ENCODE data around the gene GEMIN4. TPM values are rescaled to one million over a fixed set of nuclear protein-coding genes. Genes with fewer than 3 reads are reported as not detected.
"Not testable (repeated sequence)": the region's sequence is repeated elsewhere in the genome, so short reads cannot be mapped to it uniquely, and the experiment has no call there.

Gene GEMIN4
- total RNA-seq, 2 experiments from 2014 or later, result 38.8 to 39.6 TPM

DNA sequence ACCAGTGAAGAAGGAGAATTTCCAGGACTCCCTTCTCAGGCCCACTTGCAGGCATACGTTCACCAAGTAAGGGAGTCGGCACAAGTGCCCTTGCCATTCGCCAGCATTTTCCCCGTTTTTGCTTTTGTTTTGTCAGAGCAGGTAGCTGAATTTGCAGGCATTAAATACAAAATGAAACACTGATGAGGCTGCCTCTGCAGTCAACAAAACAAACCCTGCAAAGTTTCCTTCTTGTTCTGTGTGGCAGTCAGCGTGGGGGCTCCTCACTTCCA lies 22.2 kb upstream of the GEMIN4 start:
- Mint-ChIP-seq H3K27me3 (no peaks in the 10 kb centered on the region), H3K36me3 (peaks cover 64% of the 10 kb centered on the region), H3K27ac (peak overlapping the region; percentile 90), H3K4me1 (ENCODE audit: low read depth) (peaks cover 22% of the 10 kb centered on the region), H3K9me3 (no peaks in the 10 kb centered on the region), H3K4me3 (no peak overlapping the region)
- no peak for DNase-seq
- POLR2A ChIA-PET, result interaction anchor here (1.3 kb wide), 1 partner anchor 8 kb away, joined by 7 read pairs; the partner anchor contains the start of genes GLOD4 and MRM3
- intact Hi-C loops (cut with micrococcal nuclease), result no loop called here
- CTCF ChIA-PET, result interaction anchor here (0.6 to 1.5 kb wide), 4 partner anchors 10 to 207 kb away, joined by 3 to 5 read pairs (median 4); partner anchors contain the start of gene GEMIN4

DNA sequence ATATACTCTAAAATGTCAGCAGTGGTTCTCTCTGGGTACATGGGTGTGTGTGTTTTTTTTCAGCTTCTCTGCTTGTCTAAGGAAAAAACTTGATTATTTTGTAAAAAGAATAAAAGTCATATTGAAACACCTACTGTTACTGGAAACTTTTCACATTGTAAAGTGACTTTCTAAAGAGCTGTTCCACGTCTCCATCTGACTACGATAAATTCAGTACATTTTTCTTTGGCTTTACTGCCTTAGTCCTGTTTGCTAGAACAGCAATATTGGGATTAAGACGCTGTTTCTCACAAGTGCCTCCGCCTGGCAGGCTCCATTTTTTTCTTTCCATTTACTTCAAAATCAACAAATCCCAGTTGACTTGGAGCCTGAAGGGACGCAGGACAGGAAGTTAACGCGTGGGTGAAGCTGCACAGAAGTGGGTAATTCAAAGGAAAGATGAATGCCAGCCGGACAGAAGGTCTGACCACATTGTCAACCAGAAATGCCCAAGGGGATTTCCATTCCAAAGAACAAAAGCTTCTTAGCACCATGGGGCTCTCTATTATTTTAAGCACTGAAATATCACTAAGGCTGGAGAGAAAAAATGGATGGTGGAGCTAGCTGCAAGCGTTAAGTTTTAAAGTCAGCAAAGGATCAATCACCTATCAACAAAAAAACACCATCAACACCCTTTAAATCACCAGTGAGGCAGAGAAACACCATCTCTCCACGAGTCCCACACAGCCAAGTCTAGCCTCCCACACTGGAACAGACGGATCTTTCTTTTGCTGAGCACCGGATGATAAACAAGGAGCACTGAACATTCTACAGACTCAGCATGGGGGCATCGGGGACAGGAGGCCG lies 21.6 kb upstream of the GEMIN4 start:
- ChIA-PET CTCF (interaction anchor here (0.6 to 1.5 kb wide), 4 partner anchors 10 to 207 kb away, joined by 3 to 5 read pairs (median 4); partner anchors contain the start of gene GEMIN4), POLR2A (interaction anchor here (1.3 kb wide), 1 partner anchor 8 kb away, joined by 7 read pairs; the partner anchor contains the start of genes GLOD4 and MRM3)
- H3K27me3 Mint-ChIP-seq, result no peaks in the 10 kb centered on the region
- intact Hi-C loops (cut with micrococcal nuclease), result no loop called here
- peaks cover 66% of the 10 kb centered on the region for H3K36me3 Mint-ChIP-seq
- H3K27ac Mint-ChIP-seq, result peak overlapping the region; percentile 90
- H3K4me1 Mint-ChIP-seq (ENCODE audit: low read depth), result peaks cover 22% of the 10 kb centered on the region
- peak overlapping the region; percentile 20 for H3K4me3 Mint-ChIP-seq
- no peaks in the 10 kb centered on the region for H3K9me3 Mint-ChIP-seq
- peak; percentile 30 for DNase-seq

DNA sequence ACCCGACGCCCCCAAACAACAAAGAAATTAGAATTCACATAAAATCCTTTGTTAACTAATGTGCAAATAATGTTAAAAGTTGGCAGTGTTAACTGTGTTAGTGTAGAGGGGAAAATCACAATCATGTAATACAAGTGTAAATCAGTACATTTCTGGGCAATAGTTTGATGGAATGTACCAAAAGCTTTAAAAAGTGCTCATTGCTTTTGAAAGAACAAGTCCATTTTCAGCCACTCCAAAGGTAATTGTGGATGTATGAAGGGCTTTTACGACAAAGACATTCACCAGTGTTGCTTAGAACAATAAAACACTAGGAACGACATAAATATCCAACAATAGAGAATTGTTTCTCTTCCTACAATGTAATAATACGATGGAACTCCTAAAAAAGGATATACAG lies 21.0 kb upstream of the GEMIN4 start:
- no peaks in the 10 kb centered on the region for H3K27me3 Mint-ChIP-seq
- ChIA-PET CTCF (interaction anchor here (1.5 kb wide), 1 partner anchor 18 kb away, joined by 4 read pairs; no protein-coding TSS in a partner anchor), POLR2A (interaction anchor here (1.3 kb wide), 1 partner anchor 9 kb away, joined by 7 read pairs; the partner anchor contains the start of genes GLOD4 and MRM3)
- H3K27ac Mint-ChIP-seq, result peak overlapping the region; percentile 90
- no peaks in the 10 kb centered on the region for H3K9me3 Mint-ChIP-seq
- H3K4me1 Mint-ChIP-seq (ENCODE audit: low read depth), result peaks cover 22% of the 10 kb centered on the region
- intact Hi-C loops (cut with micrococcal nuclease), result no loop called here
- H3K36me3 Mint-ChIP-seq, result peaks cover 62% of the 10 kb centered on the region
- no peak for DNase-seq
- H3K4me3 Mint-ChIP-seq, result no peak overlapping the region

DNA sequence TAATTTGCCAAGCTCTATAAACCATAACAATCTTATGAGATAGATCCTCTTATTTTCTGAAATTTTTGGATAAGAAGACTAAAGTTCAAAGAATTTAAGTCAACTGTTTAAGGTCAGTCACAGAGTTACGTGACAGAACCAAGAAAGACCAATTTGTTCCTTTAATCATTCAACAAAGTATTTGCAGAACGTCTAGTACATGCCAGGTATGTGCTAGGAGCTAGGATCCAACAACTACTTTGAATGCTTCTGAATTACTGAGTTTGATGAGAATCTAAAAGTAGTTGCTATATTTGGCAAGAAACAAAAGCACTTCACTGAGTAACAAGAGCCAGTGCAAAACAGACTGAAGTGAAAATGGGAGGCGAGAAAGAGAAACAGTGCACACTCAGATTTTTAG lies 15.0 kb upstream of the GEMIN4 start:
- no peak overlapping the region for H3K27ac Mint-ChIP-seq
- POLR2A ChIA-PET, result no interaction called here
- intact Hi-C loops (cut with micrococcal nuclease), result no loop called here
- no peaks in the 10 kb centered on the region for H3K4me1 Mint-ChIP-seq (ENCODE audit: low read depth)
- peaks cover 34% of the 10 kb centered on the region for H3K36me3 Mint-ChIP-seq
- no peaks in the 10 kb centered on the region for H3K9me3 Mint-ChIP-seq
- H3K27me3 Mint-ChIP-seq, result no peaks in the 10 kb centered on the region
- H3K4me3 Mint-ChIP-seq, result no peak overlapping the region
- CTCF ChIA-PET, result no interaction called here
- DNase-seq, result no peak

DNA sequence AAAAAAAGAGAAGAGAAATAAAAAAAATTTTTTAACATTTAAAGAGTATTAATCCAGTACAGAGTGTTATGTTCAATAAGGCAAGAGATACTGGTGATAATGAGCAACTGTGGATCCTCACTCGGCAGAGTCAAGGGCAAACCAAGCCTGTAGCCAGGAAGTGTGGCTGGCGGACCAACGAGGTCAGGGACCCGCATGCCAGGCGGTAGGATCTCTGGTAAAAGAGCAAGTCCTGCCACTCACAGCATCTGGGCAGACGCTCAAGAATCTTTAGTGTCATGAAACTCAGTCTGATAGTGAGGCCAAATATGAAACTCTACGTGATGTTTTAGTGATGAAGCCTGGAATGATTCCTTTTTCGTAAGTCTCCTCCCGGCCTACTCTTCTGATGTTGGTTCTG lies 8.3 kb upstream of the GEMIN4 start:
- POLR2A ChIA-PET, result no interaction called here
- Mint-ChIP-seq H3K27ac (no peak overlapping the region), H3K4me3 (no peak overlapping the region), H3K27me3 (no peaks in the 10 kb centered on the region), H3K4me1 (ENCODE audit: low read depth) (no peaks in the 10 kb centered on the region), H3K9me3 (peaks cover 5% of the 10 kb centered on the region), H3K36me3 (peaks cover 32% of the 10 kb centered on the region)
- intact Hi-C loops (cut with micrococcal nuclease), result no loop called here
- DNase-seq, result no peak
- CTCF ChIA-PET, result no interaction called here

DNA sequence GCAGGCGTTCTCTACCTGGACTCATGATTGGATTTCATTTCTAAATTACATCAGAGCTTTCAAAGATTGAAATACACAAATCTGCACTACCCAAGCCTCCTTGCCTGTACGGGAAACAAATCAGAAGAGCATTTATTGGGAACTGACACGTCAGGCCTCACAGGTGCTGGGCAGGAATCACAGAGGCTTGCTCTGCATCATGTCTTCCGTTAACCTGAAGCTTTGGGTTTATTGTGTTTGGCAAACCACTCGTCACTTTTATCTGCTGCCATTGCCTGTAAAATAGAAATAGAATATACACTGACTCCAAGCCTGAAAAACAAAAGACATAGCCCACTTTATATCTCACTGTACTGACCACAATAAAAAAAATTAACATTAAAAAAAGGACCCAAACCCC lies 7.9 kb upstream of the GEMIN4 start:
- no peaks in the 10 kb centered on the region for H3K4me1 Mint-ChIP-seq (ENCODE audit: low read depth)
- H3K9me3 Mint-ChIP-seq, result peaks cover 9% of the 10 kb centered on the region
- no peak overlapping the region for H3K4me3 Mint-ChIP-seq
- ChIA-PET POLR2A (no interaction called here), CTCF (no interaction called here)
- H3K27ac Mint-ChIP-seq, result no peak overlapping the region
- H3K36me3 Mint-ChIP-seq, result peaks cover 34% of the 10 kb centered on the region
- no peaks in the 10 kb centered on the region for H3K27me3 Mint-ChIP-seq
- DNase-seq, result no peak
- intact Hi-C loops (cut with micrococcal nuclease), result no loop called here

DNA sequence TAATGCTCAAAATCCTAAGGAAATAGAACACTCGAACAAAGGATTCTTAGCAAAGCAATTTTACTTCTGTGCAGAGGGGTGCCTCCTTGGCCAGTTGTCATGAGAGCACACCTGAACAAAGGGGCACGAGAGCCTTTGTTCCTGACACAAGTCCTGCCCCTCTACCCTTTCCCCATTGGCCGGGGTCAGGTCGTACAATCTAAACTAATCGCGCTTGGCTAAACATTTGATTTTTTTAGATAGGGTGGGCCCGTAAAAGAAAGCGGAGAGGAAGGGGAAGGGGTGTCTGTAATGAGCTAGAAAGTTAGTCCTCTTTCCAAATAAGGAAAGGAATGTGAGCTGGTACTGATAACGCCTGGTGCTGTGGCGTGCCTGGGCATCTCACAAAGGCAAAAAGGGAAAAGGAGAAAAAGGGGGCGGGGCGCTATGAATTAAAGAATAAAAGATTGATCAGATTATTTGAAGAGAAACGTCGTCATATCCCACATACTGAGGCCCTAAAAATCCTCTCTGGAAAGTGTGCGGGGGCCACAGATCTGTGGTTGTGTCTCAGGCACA lies 4.0 kb upstream of the GEMIN4 start:
- intact Hi-C loops (cut with micrococcal nuclease); POLR2A ChIA-PET: not testable (repeated sequence)
- CTCF ChIA-PET, result interaction anchor here (1.0 kb wide), 1 partner anchor 225 kb away, joined by 3 read pairs; no protein-coding TSS in a partner anchor

DNA sequence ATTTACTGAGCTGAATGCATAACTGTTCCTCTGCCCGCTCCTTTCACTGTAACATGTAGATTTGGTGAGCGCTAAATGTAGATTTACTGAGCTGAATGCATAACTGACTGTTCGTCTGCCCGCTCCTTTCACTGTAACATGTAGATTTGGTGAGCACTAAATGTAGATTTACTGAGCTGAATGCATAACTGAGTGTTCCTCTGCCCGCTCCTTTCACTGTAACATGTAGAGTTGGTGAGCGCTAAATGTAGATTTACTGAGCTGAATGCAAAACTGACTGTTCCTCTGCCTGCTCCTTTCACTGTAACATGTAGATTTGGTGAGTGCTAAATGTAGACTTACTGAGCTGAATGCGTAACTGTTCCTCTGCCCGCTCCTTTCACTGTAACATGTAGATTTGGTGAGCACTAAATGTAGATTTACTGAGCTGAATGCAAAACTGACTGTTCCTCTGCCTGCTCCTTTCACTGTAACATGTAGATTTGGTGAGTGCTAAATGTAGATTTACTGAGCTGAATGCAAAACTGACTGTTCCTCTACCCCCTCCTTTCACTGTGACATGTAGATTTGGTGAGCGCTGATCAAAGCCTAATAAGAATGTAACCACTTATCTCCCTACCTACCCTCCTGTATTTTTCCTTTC lies 3.4 kb upstream of the GEMIN4 start:
- H3K27me3 Mint-ChIP-seq; DNase-seq; H3K27ac Mint-ChIP-seq; H3K4me3 Mint-ChIP-seq; POLR2A ChIA-PET; H3K9me3 Mint-ChIP-seq; intact Hi-C loops (cut with micrococcal nuclease): not testable (repeated sequence)
- CTCF ChIA-PET, result interaction anchor here (1.0 to 1.2 kb wide), 2 partner anchors 18 to 225 kb away, joined by 3 to 4 read pairs; no protein-coding TSS in a partner anchor
- Mint-ChIP-seq H3K36me3 (peaks cover 25% of the 10 kb centered on the region), H3K4me1 (ENCODE audit: low read depth) (peaks cover 17% of the 10 kb centered on the region)

More for the DNA sequence above, 4.0 kb upstream of the GEMIN4 start:
- H3K9me3 Mint-ChIP-seq, DNase-seq, H3K27ac Mint-ChIP-seq, H3K27me3 Mint-ChIP-seq, H3K4me3 Mint-ChIP-seq: not testable (repeated sequence)
- H3K36me3 Mint-ChIP-seq, result peaks cover 29% of the 10 kb centered on the region
- H3K4me1 Mint-ChIP-seq (ENCODE audit: low read depth), result peaks cover 12% of the 10 kb centered on the region

DNA sequence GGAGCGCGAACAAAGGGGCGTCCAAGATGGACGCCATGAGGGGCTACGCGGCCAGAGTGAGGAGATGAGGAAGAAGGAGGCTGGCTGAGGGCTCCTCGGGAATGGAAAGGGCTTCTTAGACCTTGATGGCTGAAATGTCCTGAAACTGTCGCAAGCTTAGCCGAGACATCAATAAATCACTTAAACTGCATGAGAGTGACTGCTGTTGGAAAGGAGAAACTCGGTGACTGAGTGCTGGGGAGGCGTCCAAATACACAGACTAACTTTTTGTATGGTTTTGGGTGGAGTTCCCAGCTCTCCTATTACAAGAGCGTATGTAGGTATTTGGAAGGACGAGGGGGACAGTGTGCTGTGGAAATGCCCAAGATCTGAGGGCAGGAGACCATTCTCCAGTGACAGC lies 1.4 kb upstream of the GEMIN4 start:
- ChIA-PET POLR2A (no interaction called here), CTCF (interaction anchor here (1.3 to 2.2 kb wide), 2 partner anchors 23 to 243 kb away, joined by 4 to 9 read pairs; partner anchors contain the start of gene TIMM22)
- Mint-ChIP-seq H3K27me3 (no peaks in the 10 kb centered on the region), H3K4me1 (ENCODE audit: low read depth) (peaks cover 30% of the 10 kb centered on the region), H3K36me3 (peaks cover 25% of the 10 kb centered on the region), H3K27ac (no peak overlapping the region), H3K4me3 (peak overlapping the region; percentile 15), H3K9me3 (peaks cover 9% of the 10 kb centered on the region)
- no peak for DNase-seq
- intact Hi-C loops (cut with micrococcal nuclease), result loop anchor here (5.0 kb wide), 1 partner anchor 341 kb away; a partner anchor contains a TSS

DNA sequence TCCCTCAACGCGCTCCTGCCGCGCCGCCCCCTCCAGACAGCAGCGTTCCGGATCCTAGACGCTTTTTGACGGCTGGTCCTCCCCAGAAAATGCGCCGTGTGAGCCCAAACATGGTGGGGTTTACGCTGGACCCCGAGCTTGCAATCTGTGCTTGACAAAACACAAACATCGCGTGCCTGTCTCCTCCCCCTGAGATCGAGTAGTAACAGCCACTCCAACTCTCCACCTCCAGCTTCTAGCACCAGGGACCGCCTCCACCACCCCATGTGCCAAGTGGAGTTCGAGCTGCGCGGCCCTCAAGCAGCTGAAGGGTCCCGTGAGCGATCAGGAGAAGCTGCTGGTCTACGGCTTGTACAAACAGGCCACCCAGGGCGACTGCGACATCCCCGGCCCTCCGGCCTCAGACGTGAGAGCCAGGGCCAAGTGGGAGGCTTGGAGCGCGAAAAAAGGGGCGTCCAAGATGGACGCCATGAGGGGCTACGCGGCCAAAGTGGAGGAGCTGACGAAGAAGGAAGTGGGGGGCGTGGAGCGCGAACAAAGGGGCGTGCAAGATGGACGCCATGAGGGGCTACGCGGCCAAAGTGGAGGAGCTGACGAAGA lies 656 bp upstream of the GEMIN4 start:
- H3K27me3 Mint-ChIP-seq, result no peaks in the 10 kb centered on the region
- ChIA-PET POLR2A (interaction anchor here (3.5 kb wide), 1 partner anchor 29 kb away, joined by 12 read pairs; the partner anchor contains the start of genes GLOD4 and MRM3), CTCF (interaction anchor here (0.7 to 2.2 kb wide), 7 partner anchors 9 to 341 kb away, joined by 4 to 12 read pairs (median 5); partner anchors contain the start of genes GLOD4, MRM3 and TIMM22)
- no peak for DNase-seq
- H3K36me3 Mint-ChIP-seq, result peaks cover 32% of the 10 kb centered on the region
- peak overlapping the region; percentile 97 for H3K4me3 Mint-ChIP-seq
- H3K27ac Mint-ChIP-seq, result peak overlapping the region; percentile 87
- H3K9me3 Mint-ChIP-seq, result peaks cover 9% of the 10 kb centered on the region
- peaks cover 35% of the 10 kb centered on the region for H3K4me1 Mint-ChIP-seq (ENCODE audit: low read depth)
- intact Hi-C loops (cut with micrococcal nuclease), result loop anchor here (5.0 kb wide), 1 partner anchor 340 kb away; a partner anchor contains a TSS

DNA sequence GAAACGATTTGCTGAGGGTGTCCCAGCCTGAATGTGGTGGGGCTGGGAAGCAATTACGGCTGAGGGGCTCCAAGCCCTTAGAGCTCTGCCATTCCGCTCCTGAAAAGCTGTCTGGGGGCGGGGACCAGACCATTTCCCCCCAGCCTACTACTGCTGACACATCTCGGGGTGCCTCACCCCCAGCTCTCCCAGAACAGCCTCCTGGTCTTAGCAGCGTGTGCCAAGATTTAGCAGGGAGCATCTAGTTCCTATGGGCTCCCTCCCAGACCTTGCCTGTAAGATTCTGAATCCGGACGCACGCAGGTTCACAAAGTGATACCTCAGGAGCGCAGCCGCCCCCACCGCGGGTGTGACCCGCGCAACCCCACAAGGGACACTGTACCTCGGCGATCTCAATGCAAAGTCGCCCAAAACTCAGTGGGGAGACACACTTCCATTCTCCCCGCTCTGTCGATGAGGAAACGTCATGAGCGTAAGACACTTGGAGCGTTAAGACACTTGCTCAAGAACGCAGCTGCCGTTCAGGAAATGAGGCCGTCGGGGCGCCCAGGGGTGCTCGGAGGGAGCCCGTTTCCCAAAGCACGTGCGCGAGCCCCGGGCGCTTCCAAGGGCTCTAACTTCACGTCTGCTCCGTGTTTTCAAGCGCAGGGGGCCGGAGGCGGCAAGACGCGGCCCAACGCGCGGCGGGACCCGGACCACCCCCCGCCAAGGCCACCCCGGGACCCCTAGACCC lies 629 bp downstream of the GEMIN4 start:
- intact Hi-C loops (cut with micrococcal nuclease), result loop anchor here (2.0 to 5.0 kb wide), 2 partner anchors 31 to 339 kb away; partner anchors contain the start of genes GLOD4 and MRM3
- Mint-ChIP-seq H3K27ac (peak overlapping the region; percentile 85), H3K4me1 (ENCODE audit: low read depth) (peaks cover 35% of the 10 kb centered on the region), H3K4me3 (peak overlapping the region; percentile 97), H3K36me3 (peaks cover 32% of the 10 kb centered on the region), H3K9me3 (peaks cover 9% of the 10 kb centered on the region), H3K27me3 (no peaks in the 10 kb centered on the region)
- DNase-seq, result peak; percentile 67
- ChIA-PET POLR2A (interaction anchor here (1.0 to 3.5 kb wide), 4 partner anchors 10 to 36 kb away, joined by 3 to 12 read pairs (median 4); partner anchors contain the start of genes GLOD4 and MRM3), CTCF (interaction anchor here (1.1 to 2.0 kb wide), 5 partner anchors 14 to 339 kb away, joined by 3 to 7 read pairs (median 5); partner anchors contain the start of genes GLOD4, MRM3 and VPS53)

Data from activated CD4-positive, alpha-beta memory T cell treated with anti-CD3 and anti-CD28 coated beads for 36 hours (primary cell).